Prostate gland (tissue), 2 donors: Measurements from ENCODE around the gene ZCCHC13. TPM values are rescaled to one million over a fixed set of nuclear protein-coding genes. Genes with fewer than 3 reads are reported as not detected.
A peak's percentile ranks its signal among the peaks of the same experiment; 100 is the strongest.

Source experiments
- DNase-seq: peaks from one replicate; pipeline ENCODE4 v3.0.0-alpha.2; 2019; ENCODE audit warnings: low spot score
- H3K27ac ChIP-seq, 2 donors: fragments of 200-600 bp; sonication (generic); 2 replicates each; pipeline ENCODE4 v1.5.1; 2017 to 2019
- H3K27me3 ChIP-seq: fragments of 200-600 bp; sonication (generic); replicated peaks from 2 replicates; pipeline ENCODE4 v1.5.1; 2019; ENCODE audit not compliant: insufficient read depth
- H3K36me3 ChIP-seq, 2 donors: fragments of 200-600 bp; sonication (generic); 1 replicate in 1 of 2; 2 replicates in 1 of 2; pipeline versions ENCODE4 v1.5.1 to v1.8.1; 2017 to 2019
- H3K4me1 ChIP-seq: fragments of 200-600 bp; sonication (generic); replicated peaks from 2 replicates; pipeline ENCODE4 v1.5.1; 2019
- H3K4me3 ChIP-seq, 2 donors: fragments of 200-600 bp; sonication (generic); 2 replicates each; pipeline ENCODE4 v1.5.1; 2017 to 2019
- H3K9me3 ChIP-seq: fragments of 200-600 bp; sonication (generic); 2 replicates; pipeline ENCODE4 v1.5.1; 2017
- CTCF ChIP-seq, 4 experiments: fragments of 200-600 bp in 2 of 4; fragments of 450-650 bp in 2 of 4; sonication (generic) in 2 of 4; IDR thresholded peaks; 1 replicate in 3 of 4; 2 replicates in 1 of 4; pipeline ENCODE4 v1.5.1; 2016 to 2019; ENCODE audit warnings: antibody characterized with exemption in 4 of 4, mild to moderate bottlenecking in 2 of 4, moderate library complexity in 2 of 4
- POLR2A ChIP-seq: fragments of 450-650 bp; IDR thresholded peaks from one replicate; pipeline ENCODE4 v1.6.1; 2016; ENCODE audit warnings: antibody characterized with exemption, mild to moderate bottlenecking
- POLR2AphosphoS5 ChIP-seq: sonication (generic); formaldehyde crosslinking; IDR thresholded peaks from one replicate; pipeline ENCODE4 v1.6.1; 2017; ENCODE audit warnings: antibody characterized with exemption
- WGBS: methylation state at CpG from one replicate; pipeline ENCODE4 v1.1.5; 2018; 5-methylcytosine and 5-hydroxymethylcytosine counted together
- intact Hi-C: fragments of 100-400 bp; cut with DNase I; formaldehyde crosslinking; loops from one replicate; pipeline ENCODE4 v1.14.2; 2022
- total RNA-seq, 2 donors: library from RNA; depleted of rRNA; stranded (reverse); fragments of >200 nt; gene quantifications; one replicate each; pipeline ENCODE4 v1.1.0, GENCODE V29; 2016

Gene ZCCHC13
- total RNA-seq, 2 donors from 2014 or later: 3.7 TPM; not detected in 1

- no peaks in the 10 kb centered on the region for H3K4me1 ChIP-seq
- intact Hi-C loops: no loop called here
- no peak overlapping the region for H3K27ac ChIP-seq
- H3K27me3 ChIP-seq: no peaks in the 10 kb centered on the region
- TF ChIP-seq CTCF (IDR thresholded peaks at IDR 0.05) (no peak), POLR2AphosphoS5 (no peak), POLR2A (no peak)
- DNase-seq: no peak
- no peak overlapping the region for H3K4me3 ChIP-seq
- no peaks in the 10 kb centered on the region for H3K36me3 ChIP-seq
- no peaks in the 10 kb centered on the region for H3K9me3 ChIP-seq
- WGBS: 18% methylated on average over 1 of the region's 1 CpG
These were observed 19.5 kb upstream of the ZCCHC13 start for GRCh38 chrX:74284391-74284952.

- Histone ChIP-seq H3K9me3 (no peaks in the 10 kb centered on the region), H3K36me3 (no peaks in the 10 kb centered on the region)
- no peak for TF ChIP-seq CTCF (IDR thresholded peaks at IDR 0.05)
- no peak for TF ChIP-seq POLR2A
- no peak for TF ChIP-seq POLR2AphosphoS5
These were observed 16.8 kb upstream of the ZCCHC13 start for GRCh38 chrX:74286950-74287740.

GRCh38 chrX:74291577-74291963 lies 12.4 kb upstream of the ZCCHC13 start:
- intact Hi-C loops: loop anchor here (10.0 kb wide), 2 partner anchors 57 to 277 kb away; no protein-coding TSS in a partner anchor
- Histone ChIP-seq H3K9me3 (no peaks in the 10 kb centered on the region), H3K4me1 (no peaks in the 10 kb centered on the region), H3K4me3 (peak overlapping the region; percentile 46 to 52), H3K27me3 (no peaks in the 10 kb centered on the region), H3K27ac (peak overlapping the region; percentile 87 to 89), H3K36me3 (no peaks in the 10 kb centered on the region)
- TF ChIP-seq POLR2AphosphoS5 (no peak), CTCF (IDR thresholded peaks at IDR 0.05) (no peak), POLR2A (no peak)
- no peak for DNase-seq
- 0% methylated on average over 6 of the region's 6 CpGs for WGBS

More at GRCh38 chrX:74286950-74287740, 16.8 kb upstream of the ZCCHC13 start:
- no peak overlapping the region for H3K4me3 ChIP-seq
- no peak for DNase-seq
- WGBS: 89% methylated on average over 5 of the region's 5 CpGs
- intact Hi-C loops: no loop called here
- H3K27ac ChIP-seq: no peak overlapping the region
- no peaks in the 10 kb centered on the region for H3K4me1 ChIP-seq
- no peaks in the 10 kb centered on the region for H3K27me3 ChIP-seq

GRCh38 chrX:74291964-74292807 lies 11.8 kb upstream of the ZCCHC13 start:
- Histone ChIP-seq H3K4me3 (peak overlapping the region; percentile 46 to 52), H3K4me1 (no peaks in the 10 kb centered on the region), H3K9me3 (no peaks in the 10 kb centered on the region), H3K27ac (peak overlapping the region; percentile 87 to 89), H3K36me3 (no peaks in the 10 kb centered on the region), H3K27me3 (no peaks in the 10 kb centered on the region)
- under 1% methylated on average over 41 of the region's 42 CpGs for WGBS
- peak; percentile 61 for TF ChIP-seq POLR2A
- peak in 3 of 4 experiments; percentile 4 to 39 (median 29) for TF ChIP-seq CTCF (IDR thresholded peaks at IDR 0.05)
- TF ChIP-seq POLR2AphosphoS5: peak; percentile 51
- intact Hi-C loops: loop anchor here (10.0 kb wide), 2 partner anchors 57 to 277 kb away; no protein-coding TSS in a partner anchor
- peak; percentile 85 for DNase-seq
